HepG2 (cell line): ENCODE measurements around the gene SFI1. TPM values are rescaled to one million over a fixed set of nuclear protein-coding genes. Genes with fewer than 3 reads are reported as not detected.

Source experiments
- CBFB ChIP-seq: sonication (generic); formaldehyde crosslinking; IDR thresholded peaks from 2 replicates; pipeline ENCODE4 v1.4.0; 2020; ENCODE audit warnings: missing genetic modification reagents
- CBX2 ChIP-seq, 2 experiments: fragments of 200-600 bp in 1 of 2; sonication (generic); formaldehyde crosslinking in 1 of 2; IDR thresholded peaks; 2 replicates each; pipeline versions ENCODE4 v1.7.0 to v1.8.1; 2018 to 2022; ENCODE audit warnings: low read depth in 2 of 2, low read length in 1 of 2, mild to moderate bottlenecking in 1 of 2, missing genetic modification reagents in 1 of 2
- CEBPG ChIP-seq: IDR thresholded peaks from 2 replicates; pipeline ENCODE4 v1.6.1; 2016
- DPF2 ChIP-seq: sonication (generic); formaldehyde crosslinking; IDR thresholded peaks from 2 replicates; pipeline ENCODE4 v1.4.0; 2020; ENCODE audit warnings: mild to moderate bottlenecking, low read depth, missing genetic modification reagents, borderline replicate concordance
- ELF3 ChIP-seq: IDR thresholded peaks from 2 replicates; pipeline ENCODE4 v1.6.1; 2016; ENCODE audit warnings: missing genetic modification reagents, missing compliant biosample characterization
- HDAC2 ChIP-seq: sonication (generic); formaldehyde crosslinking; IDR thresholded peaks from 2 replicates; pipeline ENCODE4 v1.4.0; 2020; ENCODE audit warnings: missing genetic modification reagents
- KDM3A ChIP-seq: IDR thresholded peaks from 2 replicates; pipeline ENCODE4 v1.6.1; 2018; ENCODE audit warnings: low read depth, missing compliant biosample characterization
- MEIS2 ChIP-seq: sonication (generic); formaldehyde crosslinking; IDR thresholded peaks from 2 replicates; pipeline ENCODE4 v1.9.0; 2021; ENCODE audit warnings: mild to moderate bottlenecking, missing genetic modification reagents
- MIER3 ChIP-seq: IDR thresholded peaks from 2 replicates; pipeline ENCODE4 v1.6.1; 2016; ENCODE audit warnings: missing compliant biosample characterization, borderline replicate concordance
- MTF2 ChIP-seq: sonication (generic); formaldehyde crosslinking; IDR thresholded peaks from 2 replicates; pipeline ENCODE4 v1.5.0; 2020; ENCODE audit warnings: missing genetic modification reagents, borderline replicate concordance
- PITX1 ChIP-seq: sonication (generic); formaldehyde crosslinking; IDR thresholded peaks from 2 replicates; pipeline ENCODE4 v1.5.1; 2020; ENCODE audit warnings: mild to moderate bottlenecking, missing genetic modification reagents
- RARA ChIP-seq: IDR thresholded peaks from 2 replicates; pipeline ENCODE4 v1.6.1; 2016; ENCODE audit warnings: missing genetic modification reagents, missing compliant biosample characterization
- SMARCC2 ChIP-seq: fragments of 450-650 bp; IDR thresholded peaks from 2 replicates; pipeline ENCODE4 v1.6.1; 2017; ENCODE audit warnings: antibody characterized with exemption, mild to moderate bottlenecking
- SOX5 ChIP-seq: IDR thresholded peaks from 2 replicates; pipeline ENCODE4 v1.6.1; 2016; ENCODE audit warnings: borderline replicate concordance
- TFE3 ChIP-seq: IDR thresholded peaks from 2 replicates; pipeline ENCODE4 v1.6.1; 2016
- THAP11 ChIP-seq: IDR thresholded peaks from 2 replicates; pipeline ENCODE4 v1.6.1; 2016; ENCODE audit warnings: missing biosample characterization, missing genetic modification reagents
- ZBTB3 ChIP-seq: sonication (generic); formaldehyde crosslinking; IDR thresholded peaks from 2 replicates; pipeline ENCODE4 v1.4.0; 2020; ENCODE audit warnings: low read depth, mild to moderate bottlenecking, moderate library complexity, missing genetic modification reagents, borderline replicate concordance
- ZNF230 ChIP-seq: sonication (generic); formaldehyde crosslinking; IDR thresholded peaks from 2 replicates; pipeline ENCODE4 v1.4.0; 2020; ENCODE audit warnings: mild to moderate bottlenecking, missing genetic modification reagents
- ZNF296 ChIP-seq: sonication (generic); formaldehyde crosslinking; conservative IDR thresholded peaks from 2 replicates; pipeline ENCODE4 v1.5.0; 2020; ENCODE audit warnings: mild to moderate bottlenecking, missing genetic modification reagents
- ZNF432 ChIP-seq: sonication (generic); formaldehyde crosslinking; IDR thresholded peaks from 2 replicates; pipeline ENCODE4 v1.5.0; 2020; ENCODE audit warnings: missing genetic modification reagents, mild to moderate bottlenecking, borderline replicate concordance
- ZNF530 ChIP-seq: sonication (generic); formaldehyde crosslinking; IDR thresholded peaks from 2 replicates; pipeline ENCODE4 v1.5.0; 2020; ENCODE audit warnings: low read depth, mild to moderate bottlenecking, missing genetic modification reagents
- polyA plus RNA-seq, 8 experiments: library from polyadenylated mRNA; depleted of rRNA in 3 of 8; stranded (reverse) in 7 of 8; unstranded in 1 of 8; fragments of >200 nt; fragmentation: Illumina TruSeq in 4 of 8; extraction: Trizol in 4 of 8; gene quantifications; 2 replicates each; pipeline versions ENCODE4 v1.2.1 to v1.2.3, GENCODE V29; 2011 to 2016; ENCODE audit warnings: low read depth in 4 of 8, missing spikeins in 1 of 8, mixed read lengths in 1 of 8; ENCODE audit not compliant: insufficient read depth in 1 of 8
- total RNA-seq, 5 experiments: library from RNA; depleted of rRNA; stranded (reverse); fragments of >200 nt; fragmentation: Illumina TruSeq; extraction: Trizol; gene quantifications; 2 replicates each; pipeline ENCODE4 v1.2.3, GENCODE V29; 2016; ENCODE audit warnings: low read depth in 1 of 5
- TF ChIP-seq, protein P1 (sequence below): sonication (generic); formaldehyde crosslinking; conservative IDR thresholded peaks from 2 replicates; pipeline ENCODE4 v1.4.0; 2020; ENCODE audit warnings: mild to moderate bottlenecking, missing genetic modification reagents, moderate library complexity
- TF ChIP-seq, protein P2 (sequence below): sonication (generic); formaldehyde crosslinking; IDR thresholded peaks from 2 replicates; pipeline ENCODE4 v1.5.0; 2020; ENCODE audit warnings: missing genetic modification reagents
- TF ChIP-seq, protein P3 (sequence below): sonication (generic); formaldehyde crosslinking; IDR thresholded peaks from 2 replicates; pipeline ENCODE4 v1.4.0; 2020; ENCODE audit warnings: missing genetic modification reagents

Gene SFI1
- total and polyA plus RNA-seq, 2 of the 13 experiments (the other 11 are each of a cell fraction or from before 2014, with no cell fraction given): 20.5 to 40.1 TPM

DNA sequence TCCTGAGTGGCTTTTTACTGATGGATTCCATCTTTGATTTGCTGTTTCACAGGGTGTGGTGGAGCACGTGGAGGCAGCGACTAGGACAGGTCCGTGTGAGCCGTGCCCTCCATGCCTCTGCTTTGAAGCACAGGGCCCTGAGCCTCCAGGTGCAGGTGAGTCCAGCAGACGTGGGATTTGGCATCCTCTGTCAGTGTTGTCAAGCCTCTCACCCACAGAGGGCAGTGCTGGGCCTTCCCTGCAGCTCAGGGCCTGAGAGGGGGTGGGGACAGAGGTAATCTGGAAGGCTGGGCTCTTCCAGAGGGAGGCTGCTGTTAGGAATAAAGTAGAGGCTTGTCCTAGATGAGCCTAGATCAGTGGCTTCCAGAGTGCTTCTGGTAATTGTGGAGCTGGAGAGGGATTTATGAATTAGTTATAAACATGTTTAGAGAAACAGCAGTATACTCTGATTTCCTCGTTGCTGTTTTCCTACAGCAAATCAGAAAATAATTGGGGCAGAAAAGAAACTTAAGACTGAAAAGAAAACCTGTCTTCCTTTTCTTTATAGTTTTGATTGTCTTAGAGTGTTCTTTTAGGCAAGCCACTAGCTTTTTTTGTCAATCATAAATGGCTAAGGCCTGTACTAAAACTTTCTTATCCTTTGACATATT is 65.0 kb downstream of the SFI1 start (continued):
- TF ChIP-seq TFE3 (CRISPR knock-in tag) (no peak), PITX1 (peak; percentile 64; the same call in 1 of the 2 replicates), HDAC2 (no peak; the same call in 1 of the 2 replicates), MIER3 (CRISPR knock-in tag) (0 out of 2 replicates have a peak, but pooled peaks have one; percentile 43), CBFB (CRISPR knock-in tag) (no peak), SMARCC2 (no peak), DPF2 (CRISPR knock-in tag) (no peak), MTF2 (CRISPR knock-in tag) (no peak), SOX5 (CRISPR knock-in tag) (peak; percentile 38; the same call in 1 of the 2 replicates), ZNF530 (CRISPR knock-in tag) (no peak), KDM3A (CRISPR knock-in tag) (no peak), THAP11 (CRISPR knock-in tag) (0 out of 2 replicates have a peak, but pooled peaks have one; percentile 29), ZNF230 (CRISPR knock-in tag) (no peak), CEBPG (CRISPR knock-in tag) (0 out of 2 replicates have a peak, but pooled peaks have one; percentile 29), ZNF432 (no peak), ZNF296 (no peak), ZBTB3 (CRISPR knock-in tag) (no peak), MEIS2 (0 out of 2 replicates have a peak, but pooled peaks have one; percentile 40), CBX2 (IDR thresholded peaks at IDR 0.05; ENCODE audit: low read depth, low read length) (no peak), CBX2 (CRISPR knock-in tag; IDR thresholded peaks at IDR 0.05; ENCODE audit: low read depth) (no peak), ELF3 (0 out of 2 replicates have a peak, but pooled peaks have one; percentile 46), RARA (CRISPR knock-in tag) (0 out of 2 replicates have a peak, but pooled peaks have one; percentile 18)
- TF ChIP-seq, protein P1, sequence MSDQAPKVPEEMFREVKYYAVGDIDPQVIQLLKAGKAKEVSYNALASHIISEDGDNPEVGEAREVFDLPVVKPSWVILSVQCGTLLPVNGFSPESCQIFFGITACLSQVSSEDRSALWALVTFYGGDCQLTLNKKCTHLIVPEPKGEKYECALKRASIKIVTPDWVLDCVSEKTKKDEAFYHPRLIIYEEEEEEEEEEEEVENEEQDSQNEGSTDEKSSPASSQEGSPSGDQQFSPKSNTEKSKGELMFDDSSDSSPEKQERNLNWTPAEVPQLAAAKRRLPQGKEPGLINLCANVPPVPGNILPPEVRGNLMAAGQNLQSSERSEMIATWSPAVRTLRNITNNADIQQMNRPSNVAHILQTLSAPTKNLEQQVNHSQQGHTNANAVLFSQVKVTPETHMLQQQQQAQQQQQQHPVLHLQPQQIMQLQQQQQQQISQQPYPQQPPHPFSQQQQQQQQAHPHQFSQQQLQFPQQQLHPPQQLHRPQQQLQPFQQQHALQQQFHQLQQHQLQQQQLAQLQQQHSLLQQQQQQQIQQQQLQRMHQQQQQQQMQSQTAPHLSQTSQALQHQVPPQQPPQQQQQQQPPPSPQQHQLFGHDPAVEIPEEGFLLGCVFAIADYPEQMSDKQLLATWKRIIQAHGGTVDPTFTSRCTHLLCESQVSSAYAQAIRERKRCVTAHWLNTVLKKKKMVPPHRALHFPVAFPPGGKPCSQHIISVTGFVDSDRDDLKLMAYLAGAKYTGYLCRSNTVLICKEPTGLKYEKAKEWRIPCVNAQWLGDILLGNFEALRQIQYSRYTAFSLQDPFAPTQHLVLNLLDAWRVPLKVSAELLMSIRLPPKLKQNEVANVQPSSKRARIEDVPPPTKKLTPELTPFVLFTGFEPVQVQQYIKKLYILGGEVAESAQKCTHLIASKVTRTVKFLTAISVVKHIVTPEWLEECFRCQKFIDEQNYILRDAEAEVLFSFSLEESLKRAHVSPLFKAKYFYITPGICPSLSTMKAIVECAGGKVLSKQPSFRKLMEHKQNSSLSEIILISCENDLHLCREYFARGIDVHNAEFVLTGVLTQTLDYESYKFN (CRISPR knock-in tag): 0 out of 2 replicates have a peak, but pooled peaks have one; percentile 19
- TF ChIP-seq, protein P2, sequence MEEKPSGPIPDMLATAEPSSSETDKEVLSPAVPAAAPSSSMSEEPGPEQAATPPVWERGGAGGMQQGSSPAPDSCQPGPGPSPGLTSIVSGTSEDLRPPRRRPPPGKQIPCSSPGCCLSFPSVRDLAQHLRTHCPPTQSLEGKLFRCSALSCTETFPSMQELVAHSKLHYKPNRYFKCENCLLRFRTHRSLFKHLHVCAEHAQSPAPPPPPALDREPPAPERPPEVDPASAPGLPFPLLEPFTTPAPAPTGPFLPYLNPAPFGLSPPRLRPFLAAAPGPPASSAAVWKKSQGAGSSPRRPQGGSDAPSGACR (CRISPR knock-in tag): peak; percentile 26; the same call in 1 of the 2 replicates
- TF ChIP-seq, protein P3, sequence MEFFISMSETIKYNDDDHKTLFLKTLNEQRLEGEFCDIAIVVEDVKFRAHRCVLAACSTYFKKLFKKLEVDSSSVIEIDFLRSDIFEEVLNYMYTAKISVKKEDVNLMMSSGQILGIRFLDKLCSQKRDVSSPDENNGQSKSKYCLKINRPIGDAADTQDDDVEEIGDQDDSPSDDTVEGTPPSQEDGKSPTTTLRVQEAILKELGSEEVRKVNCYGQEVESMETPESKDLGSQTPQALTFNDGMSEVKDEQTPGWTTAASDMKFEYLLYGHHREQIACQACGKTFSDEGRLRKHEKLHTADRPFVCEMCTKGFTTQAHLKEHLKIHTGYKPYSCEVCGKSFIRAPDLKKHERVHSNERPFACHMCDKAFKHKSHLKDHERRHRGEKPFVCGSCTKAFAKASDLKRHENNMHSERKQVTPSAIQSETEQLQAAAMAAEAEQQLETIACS (CRISPR knock-in tag): no peak
